Kidney (tissue), 14 donors: ENCODE data around the gene APOA4. TPM values are rescaled to one million over a fixed set of nuclear protein-coding genes. Genes with fewer than 3 reads are reported as not detected.

Source experiments
- DNase-seq, 5 donors: peaks; one replicate each; pipeline ENCODE4 v3.0.0-alpha.2; 2013 to 2020
- FAIRE-seq: peaks from 2 replicates; lab custom pipeline; 2012; peaks lifted over from hg19 to GRCh38; lab: Jason Lieb, UNC
- H3K27ac ChIP-seq, 2 donors: one replicate each; pipeline ENCODE4 v1.7.0; 2013; ENCODE audit warnings: low read depth in 2 of 2, low read length in 2 of 2, inconsistent platforms in 1 of 2
- H3K27me3 ChIP-seq: one replicate; pipeline ENCODE4 v1.7.1; 2013; ENCODE audit warnings: low read length, inconsistent platforms; ENCODE audit not compliant: control insufficient read depth, insufficient read depth
- H3K36me3 ChIP-seq, 3 donors: one replicate each; pipeline versions ENCODE4 v1.7.0 to v1.7.1; 2013; ENCODE audit warnings: low read length in 3 of 3, control low read depth in 1 of 3, inconsistent platforms in 1 of 3; ENCODE audit not compliant: insufficient read depth in 3 of 3, control insufficient read depth in 2 of 3
- H3K4me1 ChIP-seq, 3 donors: one replicate each; pipeline versions ENCODE4 v1.7.0 to v1.7.1; 2013; ENCODE audit warnings: low read length in 3 of 3, inconsistent platforms in 1 of 3, low read depth in 1 of 3; ENCODE audit not compliant: control insufficient read depth in 2 of 3, insufficient read depth in 2 of 3
- H3K4me3 ChIP-seq, 3 donors: one replicate each; pipeline versions ENCODE4 v1.7.0 to v1.8.1; 2013; ENCODE audit warnings: low read length in 3 of 3, control low read depth in 1 of 3, inconsistent platforms in 1 of 3
- H3K9ac ChIP-seq, 3 donors: one replicate each; pipeline versions ENCODE4 v1.7.0 to v1.7.1; 2013; ENCODE audit warnings: low read length in 3 of 3, control low read depth in 1 of 3, inconsistent platforms in 1 of 3
- H3K9me3 ChIP-seq, 3 donors: one replicate each; pipeline versions ENCODE4 v1.7.0 to v1.7.1; 2013; ENCODE audit warnings: low read length in 3 of 3, control low read depth in 1 of 3, inconsistent platforms in 1 of 3; ENCODE audit not compliant: control insufficient read depth in 2 of 3, insufficient read depth in 1 of 3
- CTCF ChIP-seq: IDR thresholded peaks from 3 replicates; pipeline ENCODE4 v1.5.1; 2012; ENCODE audit warnings: mild to moderate bottlenecking, moderate library complexity, borderline replicate concordance; ENCODE audit not compliant: insufficient read depth; ENCODE audit errors: extremely low read depth
- intact Hi-C: fragments of 100-400 bp; cut with DNase I; formaldehyde crosslinking; loops from one replicate; pipeline ENCODE4 v1.11.1; 2022
- polyA plus RNA-seq: library from polyadenylated mRNA; stranded (reverse); fragments of 350-450 nt; fragmentation: Illumina TruSeq; extraction: RNeasy Lipid Tissue Mini Kit (QIAGEN cat#74804); gene quantifications from one replicate; pipeline ENCODE4 v1.2.3, GENCODE V29; 2014; ENCODE audit warnings: low read depth, low replicate concordance; ENCODE audit not compliant: insufficient read depth
- total RNA-seq: library from RNA; stranded (reverse); fragmentation: NEBNext Ultra II Directional; extraction: Animal tissue kit (Norgen Biotek cat#: 25700); gene quantifications from one replicate; pipeline ENCODE4 v1.2.1, GENCODE V29; 2021
- donor health status: control.
- donor health status: control.
- donor health status: control.
- donor health status: control.
- donor health status: control.
- donor health status: DM: yes; HTN: yes; CAD: no.
- donor health status: Normal renal cell carcinoma (clear cell type).

The APOA4 gene
- total and polyA plus RNA-seq, 2 donors from 2014 or later, result 0.80 TPM; not detected in 1

DNA sequence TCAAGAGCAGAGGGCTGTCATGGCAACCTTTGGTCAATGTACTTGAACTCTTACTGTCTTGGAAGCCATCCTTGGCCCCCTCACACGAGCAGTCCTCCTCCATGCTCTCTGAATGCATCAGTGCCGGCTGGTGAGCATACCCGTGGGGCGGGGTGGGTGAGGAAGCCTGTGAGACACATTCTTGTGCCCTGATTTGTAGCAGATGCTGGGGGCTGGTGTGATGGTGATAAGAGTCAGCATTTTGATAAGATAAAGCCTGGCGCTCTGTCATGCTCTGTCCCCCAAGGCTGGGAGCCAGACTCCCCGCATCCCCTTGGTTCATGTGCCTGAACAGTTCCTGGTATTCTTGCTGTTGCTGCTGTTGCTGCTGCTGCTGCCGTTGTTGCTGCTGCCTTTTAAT is 34.8 kb upstream of the APOA4 start:
- DNase-seq, result no peak
- intact Hi-C loops, result no loop called here
- no peak for TF ChIP-seq CTCF
- Histone ChIP-seq H3K36me3 (peaks cover 6 to 50% (median 50%) of the 10 kb centered on the region in 3 donors), H3K4me1 (no peaks in the 10 kb centered on the region), H3K9ac (no peak overlapping the region), H3K4me3 (no peak overlapping the region), H3K27ac (no peak overlapping the region), H3K27me3 (no peaks in the 10 kb centered on the region), H3K9me3 (no peaks in the 10 kb centered on the region)
- FAIRE-seq, result no peak

GRCh38 chr11:116857316-116857715 is 34.2 kb upstream of the APOA4 start:
- Histone ChIP-seq H3K9ac (no peak overlapping the region), H3K36me3 (peaks cover 6 to 49% (median 47%) of the 10 kb centered on the region in 3 donors), H3K9me3 (no peaks in the 10 kb centered on the region), H3K4me3 (no peak overlapping the region), H3K27ac (no peak overlapping the region), H3K4me1 (peaks cover 0 to 2% (median 0%) of the 10 kb centered on the region in 3 donors), H3K27me3 (no peaks in the 10 kb centered on the region)
- no peak for DNase-seq
- intact Hi-C loops, result no loop called here
- TF ChIP-seq CTCF, result no peak
- no peak for FAIRE-seq

GRCh38 chr11:116856423-116856822 is 33.3 kb upstream of the APOA4 start:
- no peak for FAIRE-seq
- TF ChIP-seq CTCF, result no peak
- Histone ChIP-seq H3K9ac (no peak overlapping the region), H3K27ac (no peak overlapping the region), H3K4me1 (peaks cover 0 to 5% (median 0%) of the 10 kb centered on the region in 3 donors), H3K36me3 (peaks cover 6 to 42% (median 41%) of the 10 kb centered on the region in 3 donors), H3K27me3 (no peaks in the 10 kb centered on the region), H3K4me3 (no peak overlapping the region), H3K9me3 (no peaks in the 10 kb centered on the region)
- intact Hi-C loops, result no loop called here
- no peak for DNase-seq

- H3K27me3 ChIP-seq, result no peaks in the 10 kb centered on the region
- H3K9me3 ChIP-seq, result no peaks in the 10 kb centered on the region
- FAIRE-seq, result no peak
- intact Hi-C loops, result no loop called here
- H3K9ac ChIP-seq, result no peak overlapping the region
- peaks cover 2 to 34% (median 31%) of the 10 kb centered on the region in 3 donors for H3K36me3 ChIP-seq
- peaks cover 0 to 5% (median 0%) of the 10 kb centered on the region in 3 donors for H3K4me1 ChIP-seq
- no peak overlapping the region for H3K27ac ChIP-seq
- DNase-seq, result no peak
- H3K4me3 ChIP-seq, result no peak overlapping the region
- no peak for TF ChIP-seq CTCF
These were observed 32.3 kb upstream of the APOA4 start for GRCh38 chr11:116855413-116855812.
